Peyer's patch (tissue), 4 donors: Measurements from ENCODE around the gene PARP15. TPM values are rescaled to one million over a fixed set of nuclear protein-coding genes. Genes with fewer than 3 reads are reported as not detected.

Experiments used
- DNase-seq, 3 donors: peaks; one replicate each; pipeline ENCODE4 v3.0.0-alpha.2; 2017 to 2019
- H3K27ac ChIP-seq, 4 donors: fragments of 200-600 bp; sonication (generic); one replicate each; pipeline ENCODE4 v1.5.1; 2016 to 2019
- H3K27me3 ChIP-seq, 2 donors: fragments of 200-600 bp; sonication (generic); one replicate each; pipeline ENCODE4 v1.5.1; 2019
- H3K36me3 ChIP-seq, 3 donors: fragments of 200-600 bp; sonication (generic); one replicate each; pipeline ENCODE4 v1.5.1; 2016 to 2019
- H3K4me1 ChIP-seq, 4 donors: fragments of 200-600 bp; sonication (generic); one replicate each; pipeline ENCODE4 v1.5.1; 2016 to 2019
- H3K4me3 ChIP-seq, 4 donors: fragments of 200-600 bp; sonication (generic); 1 replicate in 3 of 4; 2 replicates in 1 of 4; pipeline ENCODE4 v1.5.1; 2016 to 2019; ENCODE audit warnings: mild to moderate bottlenecking in 1 of 4
- H3K9me3 ChIP-seq, 4 donors: fragments of 200-600 bp; sonication (generic); one replicate each; pipeline ENCODE4 v1.5.1; 2016 to 2019; ENCODE audit warnings: mild to moderate bottlenecking in 1 of 4
- CTCF ChIP-seq, 6 experiments: fragments of 450-650 bp in 4 of 6; fragments of 200-600 bp in 2 of 6; sonication (generic) in 1 of 6; IDR thresholded peaks; one replicate each; pipeline ENCODE4 v1.5.1; 2017 to 2019; ENCODE audit warnings: antibody characterized with exemption in 6 of 6, mild to moderate bottlenecking in 3 of 6, moderate library complexity in 1 of 6
- POLR2A ChIP-seq, 2 donors: fragments of 450-650 bp; IDR thresholded peaks; one replicate each; pipeline ENCODE4 v1.5.1; 2017; ENCODE audit warnings: antibody characterized with exemption in 2 of 2, mild to moderate bottlenecking in 2 of 2, moderate library complexity in 2 of 2
- total RNA-seq, 4 donors: library from RNA; depleted of rRNA; stranded (reverse); fragments of >200 nt; gene quantifications; one replicate each; pipeline ENCODE4 v1.1.0, GENCODE V29; 2016

PARP15 gene
- total RNA-seq, 4 donors from 2014 or later = 3.1 to 109 (median 6.5) TPM

GRCh38 chr3:122572940-122573412 lies 4.5 kb upstream of the PARP15 start:
- Histone ChIP-seq H3K36me3 (peaks cover 0 to 46% (median 0%) of the 10 kb centered on the region in 3 donors), H3K4me3 (no peak overlapping the region), H3K4me1 (peaks cover 0 to 4% (median 0%) of the 10 kb centered on the region in 4 donors), H3K9me3 (no peaks in the 10 kb centered on the region), H3K27me3 (no peaks in the 10 kb centered on the region), H3K27ac (peak overlapping the region in 1 of 4 donors; percentile 2)
- no peak for TF ChIP-seq POLR2A (IDR thresholded peaks at IDR 0.05)
- DNase-seq = peak in 2 of 3 donors; percentile 46 to 65

GRCh38 chr3:122576174-122576940 lies 1.1 kb upstream of the PARP15 start:
- Histone ChIP-seq H3K27me3 (no peaks in the 10 kb centered on the region), H3K4me1 (peaks cover 0 to 4% (median 0%) of the 10 kb centered on the region in 4 donors), H3K27ac (peak overlapping the region in 3 of 4 donors; percentile 57 to 89 (median 82)), H3K4me3 (no peak overlapping the region), H3K36me3 (peaks cover 0 to 22% (median 0%) of the 10 kb centered on the region in 3 donors), H3K9me3 (peaks cover 0 to 2% (median 0%) of the 10 kb centered on the region in 4 donors)
- TF ChIP-seq CTCF (IDR thresholded peaks at IDR 0.05) (no peak), POLR2A (IDR thresholded peaks at IDR 0.05) (no peak)
- DNase-seq = peak in 2 of 3 donors; percentile 70 to 73

- H3K27ac ChIP-seq = peak overlapping the region in 2 of 4 donors; percentile 82 to 89
- peak overlapping the region in 3 of 4 donors; percentile 54 to 61 (median 55) for H3K4me3 ChIP-seq
- H3K9me3 ChIP-seq = peaks cover 0 to 14% (median 4%) of the 10 kb centered on the region in 4 donors
- no peak for DNase-seq
- H3K27me3 ChIP-seq = no peaks in the 10 kb centered on the region
- no peak for TF ChIP-seq POLR2A (IDR thresholded peaks at IDR 0.05)
- TF ChIP-seq CTCF (IDR thresholded peaks at IDR 0.05) = no peak
- H3K4me1 ChIP-seq = peaks cover 0 to under 1% (median 0%) of the 10 kb centered on the region in 4 donors
- peaks cover 0 to 6% (median 0%) of the 10 kb centered on the region in 3 donors for H3K36me3 ChIP-seq
These were observed 755 bp downstream of the PARP15 start for GRCh38 chr3:122578069-122578740.

GRCh38 chr3:122580470-122580869 lies 3.0 kb downstream of the PARP15 start:
- DNase-seq = no peak
- Histone ChIP-seq H3K4me1 (no peaks in the 10 kb centered on the region), H3K27me3 (no peaks in the 10 kb centered on the region), H3K4me3 (no peak overlapping the region), H3K36me3 (no peaks in the 10 kb centered on the region), H3K27ac (peak overlapping the region in 1 of 4 donors; percentile 32), H3K9me3 (peaks cover 0 to 14% (median 4%) of the 10 kb centered on the region in 4 donors)
- TF ChIP-seq CTCF (IDR thresholded peaks at IDR 0.05) (no peak), POLR2A (IDR thresholded peaks at IDR 0.05) (no peak)

GRCh38 chr3:122581622-122582021 lies 4.2 kb downstream of the PARP15 start:
- H3K27me3 ChIP-seq = no peaks in the 10 kb centered on the region
- H3K9me3 ChIP-seq = peaks cover 0 to 14% (median 4%) of the 10 kb centered on the region in 4 donors
- no peak for DNase-seq
- no peak overlapping the region for H3K27ac ChIP-seq
- TF ChIP-seq CTCF (IDR thresholded peaks at IDR 0.05) (no peak), POLR2A (IDR thresholded peaks at IDR 0.05) (no peak)
- H3K36me3 ChIP-seq = no peaks in the 10 kb centered on the region
- no peaks in the 10 kb centered on the region for H3K4me1 ChIP-seq
- H3K4me3 ChIP-seq = no peak overlapping the region

- H3K27me3 ChIP-seq = no peaks in the 10 kb centered on the region
- peaks cover 0 to 14% (median 4%) of the 10 kb centered on the region in 4 donors for H3K9me3 ChIP-seq
- no peaks in the 10 kb centered on the region for H3K4me1 ChIP-seq
- no peak overlapping the region for H3K27ac ChIP-seq
- TF ChIP-seq POLR2A (IDR thresholded peaks at IDR 0.05) (no peak), CTCF (IDR thresholded peaks at IDR 0.05) (no peak)
- no peak for DNase-seq
- no peaks in the 10 kb centered on the region for H3K36me3 ChIP-seq
- H3K4me3 ChIP-seq = no peak overlapping the region
These were observed 4.9 kb downstream of the PARP15 start for GRCh38 chr3:122582390-122582789.
